Globus pallidus (tissue), 1 donor: ENCODE data around the gene PLIN4.

Source experiments
- DNase-seq: peaks from one replicate; pipeline ENCODE4 v3.0.0-alpha.2; 2015; ENCODE audit warnings: low spot score

Gene PLIN4

GRCh38 chr19:4455719-4456475 lies 62.4 kb downstream of the PLIN4 start:
- no peak for DNase-seq

- no peak for DNase-seq
Observed at GRCh38 chr19:4454747-4455718, 63.3 kb downstream of the PLIN4 start.

- no peak for DNase-seq
Observed at GRCh38 chr19:4453232-4454179, 64.8 kb downstream of the PLIN4 start.

- DNase-seq: no peak
Observed at GRCh38 chr19:4452230-4452990, 65.9 kb downstream of the PLIN4 start.
